Gastroesophageal sphincter (tissue), 4 donors: Measurements from ENCODE around the gene CDH23. TPM values are rescaled to one million over a fixed set of nuclear protein-coding genes. Genes with fewer than 3 reads are reported as not detected.

Experiments
- ATAC-seq: fragments of 150-250 bp; one replicate; pipeline ENCODE4 v1.9.1; 2016; ENCODE audit warnings: mild to moderate bottlenecking, moderate library complexity
- H3K27ac ChIP-seq, 4 donors: fragments of 200-600 bp; sonication (generic) in 3 of 4; 1 replicate in 3 of 4; 2 replicates in 1 of 4; pipeline ENCODE4 v1.5.1; 2016 to 2019
- H3K27me3 ChIP-seq: fragments of 200-600 bp; sonication (generic); one replicate; pipeline ENCODE4 v1.5.1; 2019
- H3K36me3 ChIP-seq, 2 donors: fragments of 200-600 bp; sonication (generic); one replicate each; pipeline ENCODE4 v1.5.1; 2019; ENCODE audit warnings: control low read depth in 1 of 2
- H3K4me1 ChIP-seq, 3 donors: fragments of 200-600 bp; sonication (generic); 1 replicate in 2 of 3; 2 replicates in 1 of 3; pipeline ENCODE4 v1.5.1; 2016 to 2019; ENCODE audit warnings: control low read depth in 2 of 3
- H3K4me3 ChIP-seq, 2 donors: fragments of 200-600 bp; sonication (generic); one replicate each; pipeline ENCODE4 v1.5.1; 2019; ENCODE audit warnings: mild to moderate bottlenecking in 1 of 2, moderate library complexity in 1 of 2
- H3K9me3 ChIP-seq, 3 donors: fragments of 200-600 bp; sonication (generic); one replicate each; pipeline ENCODE4 v1.5.1; 2017 to 2019; ENCODE audit warnings: control low read depth in 2 of 3
- CTCF ChIP-seq, 4 experiments: fragments of 200-600 bp in 2 of 4; fragments of 450-650 bp in 2 of 4; sonication (generic) in 1 of 4; IDR thresholded peaks; one replicate each; pipeline ENCODE4 v1.5.1; 2017 to 2019; ENCODE audit warnings: antibody characterized with exemption in 4 of 4, mild to moderate bottlenecking in 2 of 4, moderate library complexity in 2 of 4
- EP300 ChIP-seq: sonication (generic); formaldehyde crosslinking; IDR thresholded peaks from one replicate; pipeline ENCODE4 v1.6.1; 2017; ENCODE audit warnings: antibody characterized with exemption, mild to moderate bottlenecking
- POLR2A ChIP-seq, 2 donors: fragments of 450-650 bp; IDR thresholded peaks; one replicate each; pipeline ENCODE4 v1.6.1; 2017; ENCODE audit warnings: antibody characterized with exemption in 2 of 2, mild to moderate bottlenecking in 2 of 2, moderate library complexity in 1 of 2
- POLR2AphosphoS5 ChIP-seq: sonication (generic); formaldehyde crosslinking; IDR thresholded peaks from one replicate; pipeline ENCODE4 v1.6.1; 2017; ENCODE audit warnings: antibody characterized with exemption
- WGBS, 2 donors: methylation state at CpG; one replicate each; pipeline ENCODE4 v1.1.5; 2018; ENCODE audit warnings: low coverage in 1 of 2; 5-methylcytosine and 5-hydroxymethylcytosine counted together
- total RNA-seq, 4 donors: library from RNA; depleted of rRNA; stranded (reverse); fragments of >200 nt; gene quantifications; one replicate each; pipeline ENCODE4 v1.1.0, GENCODE V29; 2016

CDH23 gene
- total RNA-seq, 4 donors from 2014 or later = 5.1 to 33.5 (median 16.2) TPM

DNA sequence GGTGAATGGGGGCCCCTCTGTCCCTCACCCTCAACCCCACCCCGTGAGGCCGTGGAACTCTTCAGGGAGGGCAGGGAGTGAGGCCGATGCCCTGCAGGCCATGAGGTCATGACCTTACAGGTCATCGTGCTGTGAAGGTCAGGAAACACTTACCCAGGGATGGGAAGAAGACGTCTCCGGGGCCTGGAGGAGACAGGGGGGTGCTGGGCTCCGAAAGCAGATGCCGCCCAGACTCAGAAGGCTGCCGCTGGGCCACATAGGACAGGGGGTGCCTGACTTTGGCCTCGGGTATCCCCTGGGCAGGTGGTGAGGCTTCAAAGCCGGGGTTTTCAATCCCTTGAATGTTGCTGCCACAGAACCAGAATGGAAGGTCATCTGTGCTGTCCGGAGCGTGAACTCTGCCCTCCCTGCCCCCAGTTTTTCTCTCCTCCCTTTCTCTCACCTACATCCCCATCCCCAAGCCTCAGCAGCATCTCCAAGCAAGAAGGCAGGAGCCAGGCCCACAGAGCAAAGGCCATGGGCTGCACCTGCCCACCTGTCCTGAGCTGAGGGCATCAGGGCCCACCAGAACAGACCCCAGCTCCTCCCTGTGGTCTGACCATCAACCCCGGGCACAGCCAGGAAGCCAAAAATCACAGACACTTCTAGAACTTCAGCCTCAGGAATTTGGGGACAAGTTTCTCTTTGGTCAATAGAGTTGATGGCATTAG is 354.9 kb downstream of the CDH23 start:
- Histone ChIP-seq H3K27me3 (no peaks in the 10 kb centered on the region), H3K4me1 (peaks cover 0 to 97% (median 37%) of the 10 kb centered on the region in 3 donors), H3K9me3 (no peaks in the 10 kb centered on the region), H3K36me3 (peaks cover 0 to 71% of the 10 kb centered on the region in 2 donors), H3K27ac (peak overlapping the region in 1 of 4 donors; percentile 78), H3K4me3 (no peak overlapping the region)
- WGBS, 2 donors = no CpG with 5 or more reads among the region's 14 CpGs
- no peak for ATAC-seq
- no peak for TF ChIP-seq CTCF (IDR thresholded peaks at IDR 0.05)
- no peak for TF ChIP-seq POLR2A (IDR thresholded peaks at IDR 0.05)
- TF ChIP-seq EP300 = no peak
- no peak for TF ChIP-seq POLR2AphosphoS5

GRCh38 chr10:71752391-71753090 is 355.8 kb downstream of the CDH23 start:
- Histone ChIP-seq H3K9me3 (no peaks in the 10 kb centered on the region), H3K4me1 (peaks cover 0 to 97% (median 35%) of the 10 kb centered on the region in 3 donors), H3K27me3 (no peaks in the 10 kb centered on the region), H3K27ac (peak overlapping the region in 2 of 4 donors; percentile 12 to 78), H3K36me3 (peaks cover 0 to 78% of the 10 kb centered on the region in 2 donors), H3K4me3 (no peak overlapping the region)
- WGBS, 2 donors = no CpG with 5 or more reads among the region's 8 CpGs
- TF ChIP-seq POLR2A (IDR thresholded peaks at IDR 0.05) = no peak
- TF ChIP-seq POLR2AphosphoS5 = no peak
- no peak for TF ChIP-seq CTCF (IDR thresholded peaks at IDR 0.05)
- no peak for TF ChIP-seq EP300
- ATAC-seq = no peak

GRCh38 chr10:71753091-71753959 is 356.6 kb downstream of the CDH23 start:
- Histone ChIP-seq H3K4me3 (no peak overlapping the region), H3K27ac (peak overlapping the region in 3 of 4 donors; percentile 22 to 78 (median 60)), H3K36me3 (peaks cover 0 to 86% of the 10 kb centered on the region in 2 donors), H3K4me1 (peaks cover 0 to 96% (median 30%) of the 10 kb centered on the region in 3 donors), H3K9me3 (no peaks in the 10 kb centered on the region), H3K27me3 (no peaks in the 10 kb centered on the region)
- 70 to 88% methylated on average over 5 to 9 of the region's 15 CpGs for WGBS, 2 donors
- ATAC-seq = peak; percentile 25
- TF ChIP-seq CTCF (IDR thresholded peaks at IDR 0.05) (no peak), EP300 (no peak), POLR2AphosphoS5 (no peak), POLR2A (IDR thresholded peaks at IDR 0.05) (no peak)

DNA sequence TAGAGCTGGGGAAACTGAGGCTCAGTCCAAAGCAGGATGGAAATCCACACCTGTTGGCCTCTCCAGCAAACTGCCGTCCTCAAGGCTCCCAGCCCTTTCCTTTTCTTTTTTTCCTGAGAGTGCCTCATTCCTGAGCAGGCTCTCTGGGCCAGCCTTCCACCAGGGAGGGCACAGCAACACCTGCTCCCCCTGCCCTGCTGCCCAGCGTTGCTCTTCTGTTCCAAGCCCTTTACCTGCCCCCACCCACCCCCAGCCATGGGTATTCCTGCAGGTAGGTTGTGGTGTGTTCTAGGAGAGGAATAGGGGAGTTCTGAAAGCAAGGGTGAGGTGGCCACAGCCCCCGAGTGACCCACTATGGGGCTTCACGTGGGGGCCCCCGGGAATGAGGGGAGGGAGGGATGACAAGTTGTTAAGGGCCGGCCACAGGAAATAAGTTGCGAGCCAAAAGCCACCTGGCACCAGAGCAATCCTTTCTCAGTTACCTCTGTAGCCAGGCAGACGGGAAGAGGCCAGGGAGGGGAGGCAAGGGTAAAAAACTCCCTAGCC is 357.3 kb downstream of the CDH23 start:
- WGBS, 2 donors = 73% methylated on average over 4 of the region's 8 CpGs; no CpG with 5 or more reads in 1 of the 2 donors

More for the DNA sequence above, 357.3 kb downstream of the CDH23 start:
- ATAC-seq = no peak
- H3K4me3 ChIP-seq = no peak overlapping the region
- H3K4me1 ChIP-seq = peaks cover 0 to 96% (median 23%) of the 10 kb centered on the region in 3 donors
- H3K27me3 ChIP-seq = no peaks in the 10 kb centered on the region
- H3K27ac ChIP-seq = peak overlapping the region in 3 of 4 donors; percentile 22 to 78 (median 60)
- H3K36me3 ChIP-seq = peaks cover 0 to 93% of the 10 kb centered on the region in 2 donors
- TF ChIP-seq POLR2A (IDR thresholded peaks at IDR 0.05) (no peak), CTCF (IDR thresholded peaks at IDR 0.05) (no peak), EP300 (no peak), POLR2AphosphoS5 (no peak)
- no peaks in the 10 kb centered on the region for H3K9me3 ChIP-seq
